T47D (cell line): ENCODE data around the gene SECISBP2L.

Experiments
- DNase-seq, 2 experiments: peaks; one replicate each; pipeline versions ENCODE4 v3.0.0 to v3.0.0-alpha.2; 2011 to 2012; ENCODE audit warnings: low read depth in 1 of 2, low spot score in 1 of 2
- JUND ChIP-seq: IDR thresholded peaks from 2 replicates; pipeline ENCODE4 v1.6.1; 2012; ENCODE audit warnings: low read depth
- in situ Hi-C: cut with HindIII; loops from 2 replicates; pipeline ENCODE4 v1.10.0; 2016; ENCODE audit warnings: low sequenced_read_pairs, low pct_unique_long_range_greater_than_20kb

SECISBP2L gene

DNA sequence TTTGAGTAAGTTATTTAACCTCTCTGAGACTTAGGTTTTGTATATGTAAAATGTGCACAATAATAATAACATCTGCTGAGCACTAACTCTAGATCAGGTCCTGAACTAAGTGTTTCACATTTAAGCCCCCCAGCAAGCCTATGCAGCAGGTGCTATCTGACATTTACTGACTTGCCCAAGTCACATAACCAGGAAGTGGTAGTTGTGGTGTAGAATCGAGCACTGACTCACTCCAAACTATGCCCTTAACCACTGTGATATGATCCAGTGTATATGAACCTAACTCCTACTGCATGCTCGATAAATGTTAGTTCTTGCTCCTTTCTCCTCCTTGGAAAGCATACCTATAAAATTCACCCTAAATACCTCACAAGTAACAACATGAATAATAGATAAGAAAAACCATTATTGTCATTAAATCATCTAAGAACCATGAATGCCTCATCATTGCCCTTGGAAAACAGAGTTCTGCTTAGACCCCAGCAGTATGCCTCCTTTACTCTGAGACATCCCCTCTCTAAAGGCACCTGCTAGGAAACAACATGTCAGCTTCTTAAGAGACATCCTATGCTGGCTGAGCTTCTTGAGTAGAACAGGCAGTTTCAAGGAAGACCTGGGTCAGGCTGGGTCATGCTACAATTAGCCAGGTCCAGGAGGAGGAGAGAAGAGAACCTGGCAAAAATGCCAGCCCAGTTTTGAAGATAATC lies 79.5 kb downstream of the SECISBP2L start:
- in situ Hi-C loops: no loop called here
- no peak for TF ChIP-seq JUND
- no peak for DNase-seq

DNA sequence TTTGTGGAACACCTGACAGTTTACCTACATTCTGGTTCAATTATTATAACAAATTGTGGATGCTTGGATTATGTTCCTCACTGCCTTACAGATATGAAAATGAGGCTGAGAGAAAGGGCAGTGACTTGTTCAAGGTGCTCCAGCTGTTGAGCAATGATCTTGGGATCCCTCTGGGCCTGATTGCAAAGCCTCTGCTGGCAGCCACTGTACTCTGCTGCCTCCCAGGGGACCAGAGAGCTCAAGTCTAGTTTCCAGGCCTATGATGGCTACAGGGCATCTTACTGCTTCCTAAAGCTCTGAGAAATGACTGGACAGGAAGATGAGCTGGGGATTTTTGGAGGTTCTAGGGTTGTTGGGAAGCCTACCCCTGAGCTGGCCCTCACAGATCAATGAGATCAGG lies 80.3 kb downstream of the SECISBP2L start:
- peak in 1 of 2 experiments; percentile 54 for DNase-seq
- in situ Hi-C loops: no loop called here
- TF ChIP-seq JUND: no peak

DNA sequence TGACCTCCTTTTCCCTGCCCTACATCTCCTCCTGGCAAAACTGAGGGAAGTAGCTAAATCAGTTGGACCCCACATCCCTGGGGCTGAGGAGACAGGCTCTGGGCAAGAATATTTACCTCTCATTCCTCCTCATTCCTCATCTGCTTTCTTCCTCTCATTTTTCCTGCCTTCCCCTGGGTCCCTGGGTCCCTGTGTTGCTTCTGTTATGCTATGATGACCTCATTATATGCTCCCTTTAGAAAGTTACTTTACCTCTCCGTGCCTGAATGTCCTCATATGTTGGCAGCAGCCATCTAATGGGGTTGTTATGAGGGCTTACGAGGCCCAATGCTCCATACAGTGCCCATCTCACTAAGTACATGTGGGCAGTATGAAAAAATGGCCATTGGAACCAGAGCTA lies 81.3 kb downstream of the SECISBP2L start:
- TF ChIP-seq JUND: no peak
- in situ Hi-C loops: no loop called here
- DNase-seq: no peak

DNA sequence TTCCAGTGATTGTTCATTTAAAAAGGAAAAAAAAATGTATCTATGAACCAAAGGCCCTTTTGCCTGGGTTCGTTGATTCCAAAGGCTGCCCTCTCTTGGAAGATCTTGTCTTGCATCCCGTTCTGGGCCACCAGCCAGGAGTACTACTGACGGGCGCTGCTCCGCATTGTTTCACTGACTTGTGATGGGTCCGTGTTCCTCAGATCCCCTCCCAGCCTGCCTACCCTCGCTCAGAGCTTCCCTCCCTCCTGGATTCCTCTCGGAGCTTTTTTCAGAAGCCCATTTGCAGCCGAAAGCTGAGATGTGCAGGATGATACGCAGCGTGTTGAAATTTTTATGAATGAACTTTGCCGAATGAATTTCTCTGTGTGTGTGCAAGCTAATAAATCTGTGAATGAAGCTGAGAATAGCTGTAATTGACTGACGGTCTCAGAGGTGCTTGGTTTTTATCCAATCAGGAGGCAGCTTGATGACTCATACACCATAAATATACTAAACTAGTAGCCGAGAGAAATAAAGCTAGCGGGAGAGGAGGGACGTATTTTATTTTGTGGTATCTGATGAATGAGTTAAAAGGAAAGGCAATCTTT lies 82.6 kb downstream of the SECISBP2L start, which contains the start of gene SHC4:
Gene SHC4 (minus strand): TSS at position 396 of the 590 bp plus-strand sequence. CDS start 904 bp downstream, outside the sequence.
- TF ChIP-seq JUND: peak; percentile 65; the same call in 1 of the 2 replicates
- in situ Hi-C loops: no loop called here
- DNase-seq: peak; percentile 54 to 68

DNA sequence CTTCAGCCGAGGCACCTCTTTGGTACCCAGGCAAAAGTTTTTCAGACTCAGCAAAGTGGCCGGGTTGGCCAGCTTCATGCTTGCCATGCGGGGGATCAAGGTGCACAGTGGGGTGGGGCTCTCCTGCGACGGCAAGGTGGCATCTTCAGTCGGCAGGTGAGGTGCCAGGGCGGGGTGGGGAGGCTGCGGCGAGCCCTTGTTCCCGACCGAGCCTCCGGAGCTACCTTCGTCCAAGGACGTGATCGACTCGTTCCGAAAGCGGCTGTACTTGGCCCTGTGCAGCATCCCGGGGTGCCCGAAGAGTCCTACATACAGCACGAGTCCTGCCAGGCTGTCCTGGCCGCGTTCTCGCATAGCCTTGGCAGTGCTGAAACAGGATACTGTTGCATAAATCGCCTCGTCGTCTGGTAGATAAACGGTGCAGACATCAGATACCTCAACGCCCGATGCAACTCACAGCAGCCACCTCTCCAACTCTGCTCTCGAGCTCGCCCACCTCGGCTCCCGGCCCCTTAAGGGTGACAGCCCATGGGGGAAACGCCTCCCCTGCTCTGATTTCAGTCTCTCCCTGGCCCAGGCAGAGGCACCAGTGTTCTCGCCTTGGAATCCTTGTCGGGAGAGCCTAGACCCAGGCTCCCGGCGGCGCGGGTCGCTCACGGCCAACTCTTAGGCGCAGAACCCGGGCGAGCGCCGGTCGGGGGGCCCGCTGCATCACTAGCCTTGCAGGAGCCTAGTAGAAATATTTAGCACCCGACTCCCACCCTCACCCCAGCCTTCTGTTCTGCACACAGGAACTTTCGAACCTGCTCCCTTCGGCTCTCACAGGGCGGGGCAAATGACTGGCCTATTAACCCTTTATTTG lies 83.4 kb downstream of the SECISBP2L start:
- TF ChIP-seq JUND: no peak
- in situ Hi-C loops: no loop called here
- peak in 1 of 2 experiments; percentile 28 for DNase-seq

DNA sequence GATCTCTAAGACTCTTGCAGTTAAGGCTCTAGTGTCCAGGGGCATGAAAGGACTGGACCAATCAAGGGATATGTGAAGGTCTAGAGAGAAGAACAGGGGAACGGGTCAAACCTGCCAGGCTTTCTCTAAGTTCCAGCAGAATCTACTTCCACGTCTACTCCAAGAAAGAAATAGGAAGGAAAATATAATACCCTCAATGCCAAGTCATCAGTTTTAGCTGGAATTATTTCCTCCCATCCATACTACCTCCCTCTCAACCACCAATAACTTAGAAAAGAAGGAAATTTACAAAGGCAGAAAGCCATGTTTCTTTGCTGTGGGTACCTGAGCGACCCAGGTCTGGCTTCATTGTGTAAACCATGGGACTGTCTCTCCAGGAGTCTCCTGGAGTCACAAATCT lies 90.3 kb downstream of the SECISBP2L start:
- TF ChIP-seq JUND: no peak
- in situ Hi-C loops: no loop called here
- no peak for DNase-seq

DNA sequence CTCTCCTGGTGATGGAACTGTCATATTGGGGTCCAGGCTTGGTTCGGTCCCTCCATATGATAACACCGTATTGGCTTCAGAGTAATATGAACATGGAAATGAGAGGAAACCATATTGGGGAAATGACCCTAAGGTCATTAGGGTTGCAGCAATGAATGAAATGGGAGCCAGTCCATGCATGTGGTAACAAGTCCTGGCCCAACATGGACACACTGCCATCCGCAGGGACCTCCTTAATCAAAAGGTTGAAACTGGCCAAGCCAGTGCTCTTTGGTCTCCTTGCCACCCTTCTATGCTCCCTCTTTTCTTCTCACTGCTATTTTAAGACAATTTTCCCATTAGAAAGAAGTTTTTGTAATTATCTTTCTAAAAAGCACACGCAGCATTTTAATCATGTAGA lies 90.9 kb downstream of the SECISBP2L start:
- in situ Hi-C loops: no loop called here
- no peak for TF ChIP-seq JUND
- DNase-seq: no peak

DNA sequence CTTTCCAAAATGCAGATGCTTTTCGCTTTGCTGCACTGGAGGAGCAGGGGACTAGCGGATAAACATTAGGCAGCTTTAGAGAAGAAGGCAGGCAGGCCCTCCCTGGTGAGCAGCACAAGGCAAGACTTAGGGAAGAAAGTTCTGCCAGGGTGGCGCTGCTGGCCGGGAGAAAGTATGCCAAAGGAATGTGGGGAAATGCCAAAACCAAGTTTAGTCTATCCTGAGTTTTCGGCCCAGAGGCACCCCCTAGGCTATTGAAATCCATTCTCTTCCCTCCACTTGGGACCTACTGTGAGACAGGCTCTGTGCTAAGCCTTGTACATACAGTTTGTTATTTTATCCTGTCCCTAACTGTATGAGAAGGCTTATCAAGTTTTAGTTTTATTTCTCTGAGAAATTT lies 91.7 kb downstream of the SECISBP2L start:
- in situ Hi-C loops: no loop called here
- peak in 1 of 2 experiments; percentile 60 for DNase-seq
- TF ChIP-seq JUND: no peak

DNA sequence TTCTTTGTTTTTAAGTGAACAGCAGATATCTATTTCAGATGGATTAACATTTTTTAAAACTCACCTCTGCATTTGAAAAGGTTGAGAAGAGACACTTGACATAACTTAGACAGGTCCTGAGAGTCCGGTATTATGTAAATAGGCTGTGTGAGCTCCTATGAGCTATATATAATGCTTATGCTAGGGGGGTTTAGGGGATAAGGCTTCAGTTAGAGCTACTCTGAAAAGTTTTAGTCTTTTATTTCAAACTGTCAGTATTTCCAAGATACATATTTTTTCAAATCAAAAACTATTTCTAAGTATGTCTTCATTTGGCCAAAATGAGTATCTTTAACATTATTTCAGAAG lies 99.4 kb downstream of the SECISBP2L start:
- in situ Hi-C loops: no loop called here
- no peak for DNase-seq
- TF ChIP-seq JUND: no peak

DNA sequence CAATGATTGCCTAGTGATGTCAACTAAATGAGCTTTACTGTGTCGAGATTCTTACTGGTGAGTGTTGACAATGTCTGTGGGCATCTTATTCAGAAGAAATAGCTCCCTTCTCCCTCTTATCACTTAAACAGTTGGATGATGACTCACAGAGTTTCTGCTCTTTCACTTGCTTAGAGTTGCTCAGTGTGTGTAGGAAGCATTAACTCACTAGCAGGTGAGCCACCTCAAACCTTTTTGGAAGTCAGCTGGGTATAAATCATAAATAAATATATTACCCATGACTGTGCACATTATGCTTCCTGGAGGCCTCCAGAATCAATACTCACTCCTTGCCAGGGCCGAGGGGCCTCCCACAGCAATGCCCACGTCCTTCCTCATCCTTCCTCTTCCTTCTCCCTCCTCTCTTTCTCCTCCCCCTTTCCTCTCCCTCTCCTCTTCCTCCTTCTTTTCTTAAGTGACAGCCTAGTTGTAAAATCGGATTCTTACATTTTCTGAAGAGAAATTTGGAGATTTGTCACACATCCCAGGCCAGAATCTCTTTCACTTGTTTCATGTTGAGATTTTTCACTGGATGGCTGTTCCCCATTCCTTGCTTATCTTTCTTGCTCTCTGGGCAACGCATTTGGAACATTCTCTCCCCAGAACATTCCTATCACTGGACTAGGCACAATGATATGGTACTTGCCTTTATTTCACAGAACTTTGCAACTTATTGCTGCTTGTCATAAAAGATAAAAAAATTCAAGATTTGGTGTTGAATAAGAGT lies 100.0 kb downstream of the SECISBP2L start:
- no peak for TF ChIP-seq JUND
- in situ Hi-C loops: no loop called here
- DNase-seq: no peak

DNA sequence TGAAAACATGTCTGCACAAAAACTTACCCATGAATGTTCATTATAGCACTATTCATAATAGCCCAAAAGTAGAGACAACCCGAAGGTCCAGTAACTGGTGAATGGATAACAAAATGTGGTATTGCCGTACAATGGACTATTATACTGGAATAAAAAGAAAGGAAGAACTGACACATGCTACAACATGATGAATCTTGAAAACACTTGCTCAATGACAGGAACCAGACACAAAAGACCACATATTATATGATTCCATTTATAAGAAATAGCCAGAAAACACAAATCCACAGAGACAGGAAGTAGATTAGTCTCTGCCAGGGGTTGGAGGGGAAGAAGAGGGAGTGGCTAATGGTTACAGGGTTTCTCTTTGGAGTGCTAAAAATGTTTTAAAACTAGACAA lies 100.9 kb downstream of the SECISBP2L start:
- in situ Hi-C loops: no loop called here
- no peak for DNase-seq
- no peak for TF ChIP-seq JUND

DNA sequence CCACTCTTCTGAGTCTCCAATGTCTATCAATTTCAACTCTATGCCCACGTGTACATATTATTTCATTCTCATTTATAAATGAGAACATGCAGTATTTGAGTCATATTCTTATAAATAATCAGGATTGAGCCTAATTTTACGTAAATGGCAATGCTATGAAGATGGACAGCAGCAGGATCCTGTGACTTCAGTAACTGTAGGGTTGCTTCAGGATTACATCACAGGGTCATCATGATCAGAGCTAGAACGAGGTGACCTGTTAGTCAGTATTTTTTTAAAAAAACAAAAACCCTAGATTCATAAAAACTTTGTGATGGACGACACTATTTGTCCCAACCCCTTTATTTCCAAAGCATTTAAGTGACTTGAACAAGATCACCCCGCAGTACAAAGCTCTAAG lies 104.3 kb downstream of the SECISBP2L start:
- no peak for TF ChIP-seq JUND
- no peak for DNase-seq
- in situ Hi-C loops: no loop called here
